ENCODE results near the gene SMAD9.
A peak's percentile ranks its signal among the peaks of the same experiment; 100 is the strongest.

SMAD9 gene

GRCh38 chr13:36862722-36863121 lies 57.3 kb downstream of the SMAD9 start:
- DNase-seq (ENCODE audit: low spot score): no peak

GRCh38 chr13:36862002-36862685 lies 57.9 kb downstream of the SMAD9 start:
- DNase-seq (ENCODE audit: low spot score): no peak

GRCh38 chr13:36859259-36859658 lies 60.8 kb downstream of the SMAD9 start:
- no peak for DNase-seq (ENCODE audit: low spot score)

- peak; percentile 74 for DNase-seq (ENCODE audit: low spot score)
Observed at GRCh38 chr13:36858290-36858689, 61.7 kb downstream of the SMAD9 start.

- DNase-seq (ENCODE audit: low spot score): no peak
Observed at GRCh38 chr13:36857253-36857652, 62.8 kb downstream of the SMAD9 start.

GRCh38 chr13:36850790-36851438 lies 69.1 kb downstream of the SMAD9 start:
- no peak for DNase-seq (ENCODE audit: low spot score)

- no peak for DNase-seq (ENCODE audit: low spot score)
Observed at GRCh38 chr13:36848199-36848982, 71.6 kb downstream of the SMAD9 start.

- no peak for DNase-seq (ENCODE audit: low spot score)
Observed at GRCh38 chr13:36847606-36848005, 72.4 kb downstream of the SMAD9 start.

- no peak for DNase-seq (ENCODE audit: low spot score)
Observed at GRCh38 chr13:36841391-36841790, 78.6 kb downstream of the SMAD9 start.

GRCh38 chr13:36840718-36841250 lies 79.3 kb downstream of the SMAD9 start:
- DNase-seq (ENCODE audit: low spot score): no peak

GRCh38 chr13:36839981-36840380 lies 80.1 kb downstream of the SMAD9 start:
- DNase-seq (ENCODE audit: low spot score): no peak

GRCh38 chr13:36839281-36839680 lies 80.8 kb downstream of the SMAD9 start:
- no peak for DNase-seq (ENCODE audit: low spot score)

GRCh38 chr13:36837354-36838092 lies 82.5 kb downstream of the SMAD9 start:
- DNase-seq (ENCODE audit: low spot score): no peak

- DNase-seq (ENCODE audit: low spot score): no peak
Observed at GRCh38 chr13:36834299-36834698, 85.7 kb downstream of the SMAD9 start.

GRCh38 chr13:36831291-36831690 lies 88.7 kb downstream of the SMAD9 start:
- no peak for DNase-seq (ENCODE audit: low spot score)

- DNase-seq (ENCODE audit: low spot score): no peak
Observed at GRCh38 chr13:36829753-36830152, 90.3 kb downstream of the SMAD9 start.

- no peak for DNase-seq (ENCODE audit: low spot score)
Observed at GRCh38 chr13:36822785-36823184, 97.3 kb downstream of the SMAD9 start.

- no peak for DNase-seq (ENCODE audit: low spot score)
Observed at GRCh38 chr13:36820222-36820621, 99.8 kb downstream of the SMAD9 start.

- DNase-seq (ENCODE audit: low spot score): no peak
Observed at GRCh38 chr13:36819739-36820090, 100.3 kb downstream of the SMAD9 start.

GRCh38 chr13:36818804-36819738 lies 101.0 kb downstream of the SMAD9 start, which contains the start of gene RFXAP:
TSS of gene RFXAP (plus strand) at chr13:36819222. CDS start at chr13:36819358, 136 bp downstream.
- DNase-seq (ENCODE audit: low spot score): peak; percentile 89

Measured in pons (tissue), 1 donor.